ENCODE results near the gene IL17B.

The IL17B gene

DNA sequence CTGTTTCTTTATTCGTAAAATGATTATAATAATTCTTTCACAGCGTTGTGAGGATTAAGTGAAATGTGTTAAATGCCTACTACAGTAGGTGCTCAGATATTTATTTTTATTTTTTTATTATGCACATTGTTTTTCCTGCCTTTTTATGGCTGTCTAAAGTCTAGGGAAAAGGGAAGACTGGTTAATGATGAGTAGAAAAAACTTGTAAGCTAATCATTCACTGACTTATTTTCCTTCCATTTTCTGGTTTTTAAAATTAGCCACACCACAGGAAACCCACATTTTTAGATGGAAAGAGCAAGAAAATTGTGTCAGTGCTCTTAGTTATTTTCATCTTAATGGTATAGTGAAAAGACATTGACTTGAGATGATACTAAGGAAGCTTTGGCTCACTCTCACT, 25.2 kb downstream of the IL17B start:
- Histone ChIP-seq H3K9ac (ENCODE audit: insufficient read length) (no peak overlapping the region), H3K27ac (no peak overlapping the region), H3K9me3 (ENCODE audit: low read depth, low read length) (no peaks in the 10 kb centered on the region), H3K4me3 (no peak overlapping the region), H3K36me3 (ENCODE audit: insufficient read depth, low read length) (peaks cover 57% of the 10 kb centered on the region)
- TF ChIP-seq FOXP2 (optimal IDR thresholded peaks at IDR 0.05; ENCODE audit: control extremely low read depth, extremely low read length, insufficient read depth) (no peak), POLR2AphosphoS5 (IDR thresholded peaks at IDR 0.05; ENCODE audit: borderline replicate concordance, low read depth, low read length) (no peak), EZH2 (IDR thresholded peaks at IDR 0.05) (no peak)
- no peak for DNase-seq (ENCODE audit: low read depth, low spot score)

DNA sequence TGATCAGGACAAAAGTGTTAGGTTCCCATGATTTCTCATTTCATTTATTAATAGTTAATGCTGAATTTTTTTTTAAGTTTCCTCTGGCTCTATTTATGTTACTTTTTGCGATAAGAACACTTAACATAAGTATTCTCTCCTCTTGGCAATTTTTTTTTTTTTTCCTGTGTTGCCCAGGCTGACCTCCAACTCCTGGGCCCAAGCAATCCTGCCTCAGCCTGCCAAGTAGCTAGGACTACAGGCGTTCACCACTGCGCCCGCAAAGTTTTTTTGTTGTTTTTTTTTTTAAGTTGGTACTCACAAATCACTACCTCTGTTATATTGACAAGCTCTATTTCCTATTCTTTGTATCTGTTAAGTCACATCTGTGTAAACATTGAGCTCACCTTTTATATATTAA, 26.9 kb downstream of the IL17B start:
- Histone ChIP-seq H3K9me3 (ENCODE audit: low read depth, low read length) (no peaks in the 10 kb centered on the region), H3K4me3 (no peak overlapping the region), H3K9ac (ENCODE audit: insufficient read length) (no peak overlapping the region), H3K27ac (no peak overlapping the region), H3K36me3 (ENCODE audit: insufficient read depth, low read length) (peaks cover 75% of the 10 kb centered on the region)
- no peak for TF ChIP-seq POLR2AphosphoS5 (IDR thresholded peaks at IDR 0.05; ENCODE audit: borderline replicate concordance, low read depth, low read length)
- DNase-seq (ENCODE audit: low read depth, low spot score) = no peak

DNA sequence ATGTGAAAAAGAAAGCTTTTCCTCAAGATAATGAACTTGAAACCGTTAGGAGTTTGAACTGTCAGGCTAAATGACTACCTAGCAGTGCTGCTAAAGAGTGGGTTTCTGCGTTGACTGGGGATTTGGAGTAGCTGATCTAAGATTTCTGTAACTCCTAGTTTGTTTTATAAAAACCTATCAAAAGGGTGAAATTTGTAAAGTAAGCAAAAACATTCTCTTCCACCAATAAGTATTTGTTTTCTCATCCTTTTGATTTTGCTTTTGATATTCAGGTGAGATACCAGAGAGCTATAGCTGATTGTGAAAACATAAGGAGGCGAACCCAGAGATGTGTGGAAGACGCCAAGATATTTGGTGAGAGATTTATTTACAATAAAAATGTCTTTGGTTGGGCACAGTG, 29.7 kb downstream of the IL17B start:
- no peak for TF ChIP-seq EZH2 (IDR thresholded peaks at IDR 0.05)
- TF ChIP-seq FOXP2 (optimal IDR thresholded peaks at IDR 0.05; ENCODE audit: control extremely low read depth, extremely low read length, insufficient read depth) = no peak
- no peak for TF ChIP-seq POLR2AphosphoS5 (IDR thresholded peaks at IDR 0.05; ENCODE audit: borderline replicate concordance, low read depth, low read length)
- Histone ChIP-seq H3K4me3 (no peak overlapping the region), H3K27ac (no peak overlapping the region), H3K9me3 (ENCODE audit: low read depth, low read length) (no peaks in the 10 kb centered on the region), H3K9ac (ENCODE audit: insufficient read length) (no peak overlapping the region), H3K36me3 (ENCODE audit: insufficient read depth, low read length) (peaks cover 75% of the 10 kb centered on the region)
- DNase-seq (ENCODE audit: low read depth, low spot score) = no peak

DNA sequence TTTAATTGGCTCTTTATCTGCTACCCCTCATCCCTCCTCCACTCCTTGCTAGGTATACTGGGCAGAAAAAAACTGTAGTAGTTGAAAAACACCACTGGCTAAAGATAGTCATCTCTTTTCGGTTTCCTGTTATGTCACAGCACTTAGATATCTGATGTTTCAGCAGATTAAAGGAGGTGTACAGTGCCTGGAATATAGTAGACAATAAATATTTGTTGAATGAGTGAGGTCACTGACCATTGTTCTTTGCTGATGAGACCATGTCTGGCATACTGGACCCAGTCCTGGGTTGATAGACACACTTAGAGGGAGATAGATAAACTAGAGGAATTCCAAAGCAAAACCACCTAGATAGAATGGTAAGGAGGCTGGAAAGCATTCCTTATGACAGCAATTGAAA, 30.6 kb downstream of the IL17B start:
- no peak overlapping the region for H3K4me3 ChIP-seq
- no peak overlapping the region for H3K27ac ChIP-seq
- H3K9ac ChIP-seq (ENCODE audit: insufficient read length) = no peak overlapping the region
- H3K36me3 ChIP-seq (ENCODE audit: insufficient read depth, low read length) = peaks cover 67% of the 10 kb centered on the region
- H3K9me3 ChIP-seq (ENCODE audit: low read depth, low read length) = no peaks in the 10 kb centered on the region
- no peak for DNase-seq (ENCODE audit: low read depth, low spot score)
- no peak for TF ChIP-seq POLR2AphosphoS5 (IDR thresholded peaks at IDR 0.05; ENCODE audit: borderline replicate concordance, low read depth, low read length)
- TF ChIP-seq EZH2 (IDR thresholded peaks at IDR 0.05) = no peak
- no peak for TF ChIP-seq FOXP2 (optimal IDR thresholded peaks at IDR 0.05; ENCODE audit: control extremely low read depth, extremely low read length, insufficient read depth)

DNA sequence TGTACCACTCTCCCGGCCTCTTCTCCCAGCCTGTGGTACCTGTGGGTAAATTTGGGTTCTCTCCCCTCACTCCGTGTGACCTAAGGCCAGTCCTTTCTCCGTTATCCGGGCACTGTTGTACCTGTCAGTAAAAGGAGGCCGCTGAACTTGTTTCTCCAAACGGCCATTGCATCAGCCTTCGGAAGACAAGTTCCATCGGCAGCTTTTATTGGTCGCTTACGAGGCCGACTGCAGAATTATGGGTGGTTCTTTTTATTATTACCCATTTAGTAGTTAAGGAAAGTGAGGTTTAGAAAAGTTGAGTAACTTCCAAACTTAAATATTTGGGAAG, 33.2 kb downstream of the IL17B start:
- H3K9ac ChIP-seq (ENCODE audit: insufficient read length) = peak overlapping the region; percentile 94
- H3K36me3 ChIP-seq (ENCODE audit: insufficient read depth, low read length) = peaks cover 40% of the 10 kb centered on the region
- no peak for TF ChIP-seq FOXP2 (optimal IDR thresholded peaks at IDR 0.05; ENCODE audit: control extremely low read depth, extremely low read length, insufficient read depth)
- no peak for TF ChIP-seq POLR2AphosphoS5 (IDR thresholded peaks at IDR 0.05; ENCODE audit: borderline replicate concordance, low read depth, low read length)
- TF ChIP-seq EZH2 (IDR thresholded peaks at IDR 0.05) = no peak
- H3K27ac ChIP-seq = peak overlapping the region; percentile 70
- no peak for DNase-seq (ENCODE audit: low read depth, low spot score)
- no peaks in the 10 kb centered on the region for H3K9me3 ChIP-seq (ENCODE audit: low read depth, low read length)
- peak overlapping the region; percentile 90 for H3K4me3 ChIP-seq

DNA sequence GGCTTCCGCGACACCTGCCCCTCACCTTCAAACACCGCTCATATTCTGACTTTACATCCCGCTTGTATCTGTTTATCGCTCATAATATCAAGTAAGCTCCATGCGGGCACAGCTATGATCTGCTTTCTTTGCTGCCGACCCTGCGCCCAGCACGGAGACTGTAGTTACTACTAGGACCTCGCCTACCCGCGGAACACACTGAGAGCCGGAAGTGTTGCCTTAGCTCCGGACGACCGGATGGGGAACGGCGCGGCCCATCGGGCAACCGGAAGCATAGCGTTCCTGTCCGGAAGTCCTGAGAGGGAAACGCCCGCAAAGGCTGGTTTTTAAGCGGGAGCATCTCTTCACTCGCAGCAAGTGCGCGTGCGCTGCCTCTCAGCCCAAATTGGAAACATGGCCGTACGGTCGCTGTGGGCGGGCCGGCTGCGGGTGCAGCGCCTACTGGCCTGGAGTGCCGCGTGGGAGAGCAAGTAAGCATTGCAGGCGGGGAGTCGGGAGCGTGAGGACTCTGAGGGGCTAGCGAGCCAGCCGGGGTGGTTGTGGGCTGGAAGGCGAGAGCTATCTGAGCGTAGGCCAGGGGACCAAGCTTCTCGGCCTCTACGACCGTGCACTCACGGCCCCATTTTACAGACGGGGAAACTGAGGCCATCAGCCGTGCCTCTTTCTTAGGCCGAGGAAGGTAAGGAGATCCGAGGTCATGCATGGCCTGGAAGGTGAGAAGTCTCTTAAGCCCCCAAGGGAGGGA, 33.8 kb downstream of the IL17B start, which contains the start of gene GRPEL2:
GRPEL2 (plus strand) TSS at position 353 of the 745 bp plus-strand sequence; CDS start at position 394, 41 bp downstream.
- no peaks in the 10 kb centered on the region for H3K9me3 ChIP-seq (ENCODE audit: low read depth, low read length)
- peak within 1 kb of the TSS; percentile 90 for H3K4me3 ChIP-seq
- DNase-seq (ENCODE audit: low read depth, low spot score) = peak; percentile 91
- H3K27ac ChIP-seq = peak within 1 kb of the TSS; percentile 75
- peak within 1 kb of the TSS; percentile 94 for H3K9ac ChIP-seq (ENCODE audit: insufficient read length)
- TF ChIP-seq FOXP2 (optimal IDR thresholded peaks at IDR 0.05; ENCODE audit: control extremely low read depth, extremely low read length, insufficient read depth) (no peak), POLR2AphosphoS5 (IDR thresholded peaks at IDR 0.05; ENCODE audit: borderline replicate concordance, low read depth, low read length) (peak; percentile 93), EZH2 (IDR thresholded peaks at IDR 0.05) (no peak)
- peaks cover 35% of the 10 kb centered on the region for H3K36me3 ChIP-seq (ENCODE audit: insufficient read depth, low read length)

DNA sequence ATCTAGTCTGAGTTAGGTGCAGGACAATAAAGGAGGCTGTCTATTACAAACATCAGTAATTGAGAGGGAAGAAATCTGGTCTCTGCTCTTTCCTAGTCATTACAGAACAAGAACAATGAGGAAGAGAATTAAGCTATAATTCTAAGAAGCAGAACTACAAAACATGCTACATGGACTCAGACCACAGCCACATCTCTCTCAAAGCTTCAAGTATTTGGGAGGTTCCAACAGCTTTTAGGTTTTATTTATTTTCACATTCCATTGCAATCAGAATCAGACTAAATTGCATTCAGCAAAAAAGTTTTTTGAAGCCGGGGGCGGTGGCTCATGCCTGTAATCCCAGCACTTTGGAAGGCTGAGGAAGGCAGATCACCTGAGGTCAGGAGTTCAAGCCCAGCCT, 34.9 kb downstream of the IL17B start:
- no peak overlapping the region; the same call in 1 of the 2 replicates for H3K4me3 ChIP-seq
- H3K9ac ChIP-seq (ENCODE audit: insufficient read length) = no peak overlapping the region
- H3K27ac ChIP-seq = no peak overlapping the region
- no peaks in the 10 kb centered on the region for H3K9me3 ChIP-seq (ENCODE audit: low read depth, low read length)
- DNase-seq (ENCODE audit: low read depth, low spot score) = no peak
- H3K36me3 ChIP-seq (ENCODE audit: insufficient read depth, low read length) = peaks cover 23% of the 10 kb centered on the region
- no peak for TF ChIP-seq POLR2AphosphoS5 (IDR thresholded peaks at IDR 0.05; ENCODE audit: borderline replicate concordance, low read depth, low read length)
- TF ChIP-seq FOXP2 (optimal IDR thresholded peaks at IDR 0.05; ENCODE audit: control extremely low read depth, extremely low read length, insufficient read depth) = no peak
- TF ChIP-seq EZH2 (IDR thresholded peaks at IDR 0.05) = no peak

DNA sequence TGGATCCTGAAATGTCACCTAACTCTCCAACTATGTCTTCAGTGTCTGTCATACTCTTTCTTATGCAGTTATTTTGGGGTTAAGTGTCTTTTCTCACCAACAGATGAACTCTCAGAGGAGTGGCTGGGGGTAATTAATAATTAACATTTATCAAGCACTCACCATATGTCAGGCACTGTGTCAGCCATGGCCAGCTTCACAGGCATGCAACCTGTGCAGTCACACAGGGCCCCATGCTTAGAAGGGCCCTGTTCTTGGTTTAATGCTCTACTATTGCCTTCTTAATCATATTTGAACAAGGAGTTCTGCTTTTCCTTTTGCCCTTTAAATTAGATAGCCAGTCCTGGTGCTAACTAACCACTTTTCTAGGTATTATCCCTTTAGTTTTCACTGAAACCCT, 37.2 kb downstream of the IL17B start:
- no peak for DNase-seq (ENCODE audit: low read depth, low spot score)
- Histone ChIP-seq H3K9me3 (ENCODE audit: low read depth, low read length) (no peaks in the 10 kb centered on the region), H3K36me3 (ENCODE audit: insufficient read depth, low read length) (0 out of 2 replicates have a peak, but pooled peaks cover under 1% of the 10 kb centered on the region), H3K4me3 (no peak overlapping the region), H3K27ac (no peak overlapping the region), H3K9ac (ENCODE audit: insufficient read length) (no peak overlapping the region)
- TF ChIP-seq POLR2AphosphoS5 (IDR thresholded peaks at IDR 0.05; ENCODE audit: borderline replicate concordance, low read depth, low read length) (no peak), EZH2 (IDR thresholded peaks at IDR 0.05) (no peak), FOXP2 (optimal IDR thresholded peaks at IDR 0.05; ENCODE audit: control extremely low read depth, extremely low read length, insufficient read depth) (no peak)

DNA sequence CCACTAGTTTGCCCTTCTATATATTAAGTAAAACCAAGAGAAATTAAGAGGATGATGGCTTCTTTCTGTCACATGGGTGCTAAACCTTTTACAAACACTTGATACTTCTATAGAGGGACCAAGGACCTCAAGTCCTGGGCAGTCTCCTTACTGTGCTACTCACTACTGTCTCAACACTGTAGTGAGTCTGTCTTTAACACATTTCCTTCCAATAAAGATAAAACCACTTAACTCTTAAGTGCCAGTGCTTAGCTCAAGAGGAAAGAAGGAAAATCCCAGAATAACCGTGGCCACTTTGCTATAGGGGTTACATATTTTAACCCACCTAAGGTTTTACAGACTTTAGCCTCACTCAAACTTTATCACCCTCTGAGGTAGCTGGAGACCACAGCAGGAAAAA, 38.2 kb downstream of the IL17B start:
- no peak for TF ChIP-seq POLR2AphosphoS5 (IDR thresholded peaks at IDR 0.05; ENCODE audit: borderline replicate concordance, low read depth, low read length)
- TF ChIP-seq FOXP2 (optimal IDR thresholded peaks at IDR 0.05; ENCODE audit: control extremely low read depth, extremely low read length, insufficient read depth) = no peak
- no peak for TF ChIP-seq EZH2 (IDR thresholded peaks at IDR 0.05)
- Histone ChIP-seq H3K9me3 (ENCODE audit: low read depth, low read length) (no peaks in the 10 kb centered on the region), H3K36me3 (ENCODE audit: insufficient read depth, low read length) (no peaks in the 10 kb centered on the region), H3K27ac (no peak overlapping the region), H3K9ac (ENCODE audit: insufficient read length) (no peak overlapping the region), H3K4me3 (no peak overlapping the region)
- DNase-seq (ENCODE audit: low read depth, low spot score) = no peak

Measured in SK-N-MC (cell line).